Skeletal muscle satellite cell (primary cell): ENCODE results near the gene GNPTAB.
"Not testable (repeated sequence)": the region's sequence is repeated elsewhere in the genome, so short reads cannot be mapped to it uniquely, and the experiment has no call there.

Experiments
- H3K27me3 ChIP-seq: 2 replicates; pipeline ENCODE4 v1.7.0; 2013; ENCODE audit warnings: low read length; ENCODE audit not compliant: control insufficient read depth, insufficient read depth
- H3K36me3 ChIP-seq: 2 replicates; pipeline ENCODE4 v1.7.0; 2013; ENCODE audit warnings: mild to moderate bottlenecking, control low read depth, low read length; ENCODE audit not compliant: insufficient read depth
- H3K4me1 ChIP-seq: 2 replicates; pipeline ENCODE4 v1.7.0; 2013; ENCODE audit warnings: low read length; ENCODE audit not compliant: control insufficient read depth, insufficient read depth
- H3K4me2 ChIP-seq: 2 replicates; pipeline ENCODE4 v1.7.0; 2013; ENCODE audit warnings: mild to moderate bottlenecking, low read length
- H3K4me3 ChIP-seq: 2 replicates; pipeline ENCODE4 v1.7.0; 2013; ENCODE audit warnings: low read length
- H3K9ac ChIP-seq: 2 replicates; pipeline ENCODE4 v1.7.0; 2013; ENCODE audit warnings: mild to moderate bottlenecking, low read depth, low read length, moderate library complexity
- H3K9me3 ChIP-seq: replicated peaks from 2 replicates; pipeline ENCODE4 v1.7.0; 2013; ENCODE audit warnings: mild to moderate bottlenecking, control low read depth, low read length

Gene GNPTAB

DNA sequence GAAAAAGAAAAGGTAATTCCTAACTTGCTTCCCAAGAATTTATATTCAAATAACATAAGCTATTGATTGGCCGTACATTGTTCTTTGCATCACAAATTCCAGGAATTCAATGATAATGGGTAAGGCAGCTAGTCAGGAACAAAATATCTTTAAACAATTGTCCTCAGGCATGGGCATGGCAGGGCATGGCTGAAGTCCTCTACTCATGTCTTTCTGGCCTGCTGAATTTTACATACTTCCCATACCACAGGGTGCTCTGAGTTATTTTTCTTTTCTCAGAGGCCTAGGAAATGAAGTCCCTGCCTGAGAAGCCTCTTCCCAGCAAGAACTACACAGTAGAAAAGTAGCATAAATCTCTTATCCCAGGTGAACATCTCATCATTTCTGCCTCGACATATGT is 31.5 kb upstream of the GNPTAB start:
- no peak overlapping the region for H3K9ac ChIP-seq
- no peak overlapping the region for H3K4me3 ChIP-seq
- H3K4me2 ChIP-seq, result no peak overlapping the region
- H3K36me3 ChIP-seq, result no peaks in the 10 kb centered on the region
- H3K9me3 ChIP-seq, result no peaks in the 10 kb centered on the region
- no peaks in the 10 kb centered on the region for H3K27me3 ChIP-seq
- H3K4me1 ChIP-seq, result peaks cover 15% of the 10 kb centered on the region

- not testable (repeated sequence) for H3K36me3 ChIP-seq, H3K9ac ChIP-seq, H3K27me3 ChIP-seq, H3K4me2 ChIP-seq, H3K9me3 ChIP-seq, H3K4me3 ChIP-seq
- peaks cover 19% of the 10 kb centered on the region for H3K4me1 ChIP-seq
These were observed 30.9 kb upstream of the GNPTAB start for GRCh38 chr12:101861688-101862087.

GRCh38 chr12:101859664-101860607 is 29.2 kb upstream of the GNPTAB start:
- H3K9me3 ChIP-seq, result no peaks in the 10 kb centered on the region
- H3K4me2 ChIP-seq, result no peak overlapping the region
- H3K27me3 ChIP-seq, result no peaks in the 10 kb centered on the region
- no peak overlapping the region for H3K4me3 ChIP-seq
- H3K9ac ChIP-seq, result no peak overlapping the region
- no peaks in the 10 kb centered on the region for H3K36me3 ChIP-seq
- H3K4me1 ChIP-seq, result peaks cover 22% of the 10 kb centered on the region

DNA sequence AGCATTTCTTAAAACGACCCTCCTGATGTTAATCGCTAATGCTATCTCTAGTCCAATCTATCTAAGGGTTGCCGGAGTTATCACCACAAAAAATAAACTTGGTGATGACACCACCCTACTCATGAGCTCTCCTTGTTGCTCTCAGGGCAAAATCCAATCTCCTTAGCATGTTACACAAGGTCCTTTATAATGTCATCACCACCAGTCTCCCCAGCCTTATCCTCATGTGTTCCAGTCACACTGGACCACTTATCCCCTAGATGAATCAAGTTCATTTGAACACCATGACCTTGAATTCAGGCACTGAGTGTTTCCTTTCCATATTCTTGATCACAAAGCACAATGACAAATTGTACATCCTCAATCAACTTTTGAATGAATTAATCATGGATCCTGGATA is 27.6 kb upstream of the GNPTAB start:
- no peak overlapping the region for H3K4me2 ChIP-seq

GRCh38 chr12:101857043-101857558 is 26.3 kb upstream of the GNPTAB start:
- H3K4me1 ChIP-seq, result peaks cover 22% of the 10 kb centered on the region
- H3K27me3 ChIP-seq, result no peaks in the 10 kb centered on the region
- no peaks in the 10 kb centered on the region for H3K36me3 ChIP-seq
- no peak overlapping the region for H3K4me3 ChIP-seq
- no peak overlapping the region for H3K9ac ChIP-seq
- H3K9me3 ChIP-seq, result no peaks in the 10 kb centered on the region
- H3K4me2 ChIP-seq, result peak overlapping the region; percentile 36

More for the DNA sequence above, 27.6 kb upstream of the GNPTAB start:
- no peak overlapping the region for H3K9ac ChIP-seq
- H3K27me3 ChIP-seq, result no peaks in the 10 kb centered on the region
- no peaks in the 10 kb centered on the region for H3K9me3 ChIP-seq
- H3K36me3 ChIP-seq, result no peaks in the 10 kb centered on the region
- H3K4me1 ChIP-seq, result peaks cover 22% of the 10 kb centered on the region
- no peak overlapping the region for H3K4me3 ChIP-seq

DNA sequence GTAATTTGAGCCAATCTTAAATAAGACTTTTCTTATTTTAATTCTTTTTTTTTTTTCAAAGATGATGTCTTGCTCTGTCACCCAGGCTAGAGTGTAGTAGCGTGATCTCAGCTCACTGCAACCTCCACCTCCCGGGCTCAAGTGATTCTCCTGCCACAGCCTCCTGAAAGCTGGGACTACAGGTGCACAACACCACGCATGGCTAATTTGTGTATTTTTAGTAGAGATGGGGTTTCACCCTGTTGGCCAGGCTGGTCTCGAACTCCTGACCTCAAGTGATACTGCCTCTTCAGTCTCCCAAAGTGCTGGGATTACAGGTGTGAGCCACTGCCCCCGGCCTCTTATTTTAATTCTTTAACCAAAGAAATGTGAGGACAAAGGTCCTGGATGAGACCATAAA is 25.9 kb upstream of the GNPTAB start:
- H3K9ac ChIP-seq, H3K9me3 ChIP-seq, H3K4me3 ChIP-seq, H3K36me3 ChIP-seq, H3K27me3 ChIP-seq: not testable (repeated sequence)
- Histone ChIP-seq H3K4me1 (peaks cover 22% of the 10 kb centered on the region), H3K4me2 (peak overlapping the region; percentile 36)

- no peaks in the 10 kb centered on the region for H3K27me3 ChIP-seq
- no peaks in the 10 kb centered on the region for H3K9me3 ChIP-seq
- H3K4me2 ChIP-seq, result no peak overlapping the region
- H3K36me3 ChIP-seq, result no peaks in the 10 kb centered on the region
- no peak overlapping the region for H3K4me3 ChIP-seq
- no peak overlapping the region for H3K9ac ChIP-seq
- peaks cover 22% of the 10 kb centered on the region for H3K4me1 ChIP-seq
These were observed 25.2 kb upstream of the GNPTAB start for GRCh38 chr12:101855976-101856375.

DNA sequence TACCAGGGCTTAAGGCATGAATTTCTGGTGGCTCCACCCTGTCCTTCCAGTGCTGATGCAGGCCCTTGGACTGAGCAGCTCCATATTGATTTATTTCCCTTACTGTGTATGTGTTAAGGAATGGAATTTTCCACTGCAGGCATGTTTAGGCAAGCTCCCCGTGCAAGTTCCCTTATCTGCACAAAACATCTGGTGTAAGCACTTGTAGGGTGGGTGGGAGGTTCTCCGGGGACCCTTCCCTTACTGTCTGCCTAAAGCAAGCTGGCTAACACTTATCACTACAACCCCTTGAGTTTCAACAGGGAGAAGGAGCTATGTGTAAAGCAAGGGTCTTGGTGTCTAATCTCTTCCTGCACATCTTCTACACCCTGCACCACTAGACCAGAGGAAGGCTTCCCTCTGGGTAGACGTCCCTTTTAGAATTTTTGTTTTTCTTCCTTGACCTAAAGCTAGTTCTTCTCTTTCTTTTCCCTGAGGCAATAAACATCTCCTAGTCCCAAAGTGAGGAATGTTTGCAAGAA is 24.7 kb upstream of the GNPTAB start:
- Histone ChIP-seq H3K9ac (no peak overlapping the region), H3K4me1 (peaks cover 22% of the 10 kb centered on the region), H3K4me3 (no peak overlapping the region), H3K36me3 (no peaks in the 10 kb centered on the region), H3K4me2 (no peak overlapping the region), H3K9me3 (no peaks in the 10 kb centered on the region), H3K27me3 (no peaks in the 10 kb centered on the region)

GRCh38 chr12:101854747-101855146 is 24.0 kb upstream of the GNPTAB start:
- H3K36me3 ChIP-seq, result no peaks in the 10 kb centered on the region
- H3K9me3 ChIP-seq, result no peaks in the 10 kb centered on the region

GRCh38 chr12:101852998-101853397 is 22.2 kb upstream of the GNPTAB start:
- peaks cover 11% of the 10 kb centered on the region for H3K4me1 ChIP-seq
- H3K4me2 ChIP-seq, result no peak overlapping the region
- no peaks in the 10 kb centered on the region for H3K36me3 ChIP-seq
- no peak overlapping the region for H3K4me3 ChIP-seq
- H3K9ac ChIP-seq, result no peak overlapping the region
- no peaks in the 10 kb centered on the region for H3K9me3 ChIP-seq
- H3K27me3 ChIP-seq, result no peaks in the 10 kb centered on the region

More at GRCh38 chr12:101854747-101855146, 24.0 kb upstream of the GNPTAB start:
- no peak overlapping the region for H3K9ac ChIP-seq
- H3K4me1 ChIP-seq, result peaks cover 17% of the 10 kb centered on the region
- no peak overlapping the region for H3K4me2 ChIP-seq
- no peaks in the 10 kb centered on the region for H3K27me3 ChIP-seq
- H3K4me3 ChIP-seq, result no peak overlapping the region

GRCh38 chr12:101850199-101850598 is 19.4 kb upstream of the GNPTAB start:
- no peak overlapping the region for H3K4me3 ChIP-seq
- no peak overlapping the region for H3K4me2 ChIP-seq
- H3K9ac ChIP-seq, result no peak overlapping the region
- no peaks in the 10 kb centered on the region for H3K4me1 ChIP-seq
- no peaks in the 10 kb centered on the region for H3K36me3 ChIP-seq
- H3K27me3 ChIP-seq, result no peaks in the 10 kb centered on the region
- no peaks in the 10 kb centered on the region for H3K9me3 ChIP-seq
